GM12801 (cell line): Measurements from ENCODE around the gene SEC24D.

Experiments
- CTCF ChIP-seq: IDR thresholded peaks from one replicate; pipeline ENCODE4 v1.5.1; 2011; ENCODE audit warnings: control low read depth; ENCODE audit not compliant: insufficient read length; ENCODE audit errors: extremely low read depth

The SEC24D gene

DNA sequence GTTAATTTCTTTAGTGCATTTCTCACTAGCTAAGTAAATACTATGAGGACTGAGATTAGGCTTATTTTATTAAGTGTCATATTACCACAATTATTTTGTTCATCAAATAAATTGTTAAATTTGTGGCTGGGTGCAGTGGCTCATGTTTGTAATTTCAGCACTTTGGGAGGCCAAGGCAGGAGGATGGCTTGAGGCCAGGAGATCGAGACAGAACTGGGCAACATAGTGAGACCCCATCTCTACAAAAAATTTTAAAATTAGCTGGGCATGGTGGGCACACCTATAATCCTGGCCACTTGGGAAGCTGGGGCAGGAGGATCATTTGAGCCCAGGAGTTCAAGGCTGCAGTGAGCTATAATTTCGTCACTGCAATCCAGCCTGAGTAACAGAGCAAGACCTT, 6.8 kb downstream of the SEC24D start:
- TF ChIP-seq CTCF = no peak

- TF ChIP-seq CTCF = no peak
These were observed 9.0 kb downstream of the SEC24D start for GRCh38 chr4:118826723-118827444.

DNA sequence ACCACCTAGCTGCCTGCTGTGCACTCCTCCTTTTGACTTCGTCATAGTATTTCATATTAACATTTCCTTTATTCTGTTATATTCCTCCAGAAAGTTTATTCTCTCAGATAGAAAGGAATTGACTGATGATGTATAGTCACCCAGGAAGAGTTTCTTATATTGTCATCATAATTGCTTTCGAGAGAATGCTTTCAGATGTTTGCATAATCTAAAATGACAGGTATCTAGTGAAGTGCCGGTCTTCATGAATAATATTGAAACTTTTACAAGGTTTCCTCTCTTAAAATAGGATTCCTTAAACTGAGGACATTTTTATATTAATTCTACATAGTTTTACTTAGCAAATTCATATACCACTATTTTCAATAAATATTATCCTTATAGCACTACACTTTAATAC, 10.1 kb downstream of the SEC24D start:
- no peak for TF ChIP-seq CTCF

GRCh38 chr4:118824141-118824540, 11.8 kb downstream of the SEC24D start:
- TF ChIP-seq CTCF = no peak

DNA sequence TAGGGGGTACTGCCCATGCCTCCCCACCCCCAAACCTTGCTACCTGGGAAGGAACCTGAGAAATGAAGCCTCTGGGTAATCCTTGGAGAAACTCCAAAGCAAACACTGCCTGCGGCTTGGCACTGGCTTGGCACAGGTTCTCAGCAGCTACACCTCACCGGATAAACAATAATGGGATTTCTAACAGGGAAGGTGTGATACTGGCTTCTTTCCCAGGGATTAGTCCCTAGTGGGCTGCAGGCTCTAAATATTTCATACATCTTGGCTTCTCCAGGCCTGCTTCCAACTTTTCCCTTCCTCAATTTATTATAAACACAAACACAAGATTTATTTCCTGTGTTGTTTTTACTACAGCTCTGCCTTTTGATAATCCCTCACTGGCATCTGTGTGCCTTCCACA, 12.5 kb downstream of the SEC24D start:
- TF ChIP-seq CTCF = no peak

- no peak for TF ChIP-seq CTCF
These were observed 14.2 kb downstream of the SEC24D start for GRCh38 chr4:118821590-118822293.

DNA sequence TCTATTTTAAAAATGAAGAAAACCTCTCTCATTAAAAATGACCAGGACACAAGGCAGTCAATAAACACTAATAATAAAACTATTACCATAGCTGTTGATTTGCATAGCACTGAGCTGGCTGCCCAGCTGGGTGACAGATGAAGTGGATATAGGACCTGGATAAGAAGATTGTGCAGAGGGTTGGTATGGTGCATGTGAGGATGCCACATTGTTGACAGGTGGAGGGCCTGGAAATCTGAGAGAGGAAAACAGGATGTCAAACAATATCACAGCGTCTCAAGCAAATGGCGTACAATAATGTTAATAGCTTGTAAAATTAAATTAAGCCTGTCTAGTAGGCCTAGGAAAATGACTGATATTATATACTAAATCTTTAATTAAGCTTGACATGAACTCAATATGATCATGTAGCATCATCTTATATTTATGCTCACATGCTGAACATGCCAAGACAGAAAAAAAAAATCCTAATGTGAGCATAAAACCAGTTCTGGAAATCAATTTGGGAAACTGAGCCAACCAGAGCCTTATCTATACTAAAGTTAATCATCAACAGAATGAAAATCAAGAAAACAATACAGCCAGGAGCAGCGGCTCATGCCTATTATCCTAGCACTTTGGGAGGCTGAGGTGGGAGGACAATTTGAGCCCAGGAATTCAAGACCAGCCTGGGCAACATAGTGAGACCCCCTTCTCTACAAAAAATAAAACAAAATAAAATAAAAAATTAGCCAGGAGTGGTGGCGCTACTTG, 18.6 kb downstream of the SEC24D start:
- no peak for TF ChIP-seq CTCF
